Measurements from ENCODE around the gene KRTAP12-4. TPM values are rescaled to one million over a fixed set of nuclear protein-coding genes. Genes with fewer than 3 reads are reported as not detected.
"Not testable (repeated sequence)": the region's sequence is repeated elsewhere in the genome, so short reads cannot be mapped to it uniquely, and the experiment has no call there.

The KRTAP12-4 gene
- total RNA-seq, 4 donors from 2014 or later = not detected

GRCh38 chr21:44648557-44649311, 5.7 kb downstream of the KRTAP12-4 start:
- no peak for DNase-seq
- H3K36me3 ChIP-seq = no peaks in the 10 kb centered on the region
- H3K4me3 ChIP-seq = no peak overlapping the region
- no peaks in the 10 kb centered on the region for H3K4me1 ChIP-seq
- TF ChIP-seq POLR2A (IDR thresholded peaks at IDR 0.05) (no peak), CTCF (IDR thresholded peaks at IDR 0.05) (no peak)
- peaks cover 0 to 17% (median 8%) of the 10 kb centered on the region in 3 donors for H3K9me3 ChIP-seq
- intact Hi-C loops (cut with DNase I) = no loop called here
- H3K27ac ChIP-seq = no peak overlapping the region
- H3K27me3 ChIP-seq = peaks cover 0 to 39% (median 0%) of the 10 kb centered on the region in 4 donors
- 79 to 88% methylated on average over 19 to 22 of the region's 33 CpGs for WGBS, 2 donors

- Histone ChIP-seq H3K9me3 (peaks cover 0 to 19% (median 8%) of the 10 kb centered on the region in 3 donors), H3K27me3 (peaks cover 0 to 35% (median 0%) of the 10 kb centered on the region in 4 donors), H3K4me3 (no peak overlapping the region), H3K27ac (no peak overlapping the region), H3K4me1 (no peaks in the 10 kb centered on the region), H3K36me3 (no peaks in the 10 kb centered on the region)
- TF ChIP-seq CTCF (IDR thresholded peaks at IDR 0.05) (no peak), POLR2A (IDR thresholded peaks at IDR 0.05) (no peak)
- 40 to 67% methylated on average over 5 to 8 of the region's 8 CpGs for WGBS, 2 donors
- intact Hi-C loops (cut with DNase I) = no loop called here
- no peak for DNase-seq
Measured at GRCh38 chr21:44647222-44647552, 7.3 kb downstream of the KRTAP12-4 start.

- not testable (repeated sequence) for DNase-seq
Measured at GRCh38 chr21:44646366-44647221, 7.9 kb downstream of the KRTAP12-4 start, which contains the start of gene KRTAP10-11. TSS of gene KRTAP10-11 (plus strand) at chr21:44646414. CDS start at chr21:44646459, 45 bp downstream.

GRCh38 chr21:44644878-44645277, 9.6 kb downstream of the KRTAP12-4 start:
- TF ChIP-seq POLR2A (IDR thresholded peaks at IDR 0.05) (no peak), CTCF (IDR thresholded peaks at IDR 0.05) (no peak)
- no peak for DNase-seq
- WGBS, 2 donors = 48 to 90% methylated on average over 2 of the region's 2 CpGs
- H3K27me3 ChIP-seq = peaks cover 0 to 39% (median 0%) of the 10 kb centered on the region in 4 donors
- no peak overlapping the region for H3K27ac ChIP-seq
- no peaks in the 10 kb centered on the region for H3K36me3 ChIP-seq
- H3K4me1 ChIP-seq = no peaks in the 10 kb centered on the region
- peaks cover 0 to 30% (median 8%) of the 10 kb centered on the region in 3 donors for H3K9me3 ChIP-seq
- H3K4me3 ChIP-seq = no peak overlapping the region
- intact Hi-C loops (cut with DNase I) = no loop called here

More at GRCh38 chr21:44646366-44647221, 7.9 kb downstream of the KRTAP12-4 start, which contains the start of gene KRTAP10-11:
- intact Hi-C loops (cut with DNase I); H3K4me1 ChIP-seq; H3K36me3 ChIP-seq; H3K4me3 ChIP-seq; H3K27ac ChIP-seq: not testable (repeated sequence)
- Histone ChIP-seq H3K27me3 (peaks cover 0 to 35% (median 0%) of the 10 kb centered on the region in 4 donors), H3K9me3 (peaks cover 0 to 20% (median 8%) of the 10 kb centered on the region in 3 donors)
- 24 to 57% methylated on average over 3 to 9 of the region's 21 CpGs for WGBS, 2 donors

- TF ChIP-seq CTCF (IDR thresholded peaks at IDR 0.05) = no peak
- no peak for TF ChIP-seq POLR2A (IDR thresholded peaks at IDR 0.05)
- no peaks in the 10 kb centered on the region for H3K4me1 ChIP-seq
- no peak overlapping the region for H3K27ac ChIP-seq
- H3K27me3 ChIP-seq = peaks cover 0 to 46% (median 0%) of the 10 kb centered on the region in 4 donors
- 39 to 71% methylated on average over 14 of the region's 14 CpGs for WGBS, 2 donors
- H3K36me3 ChIP-seq = no peaks in the 10 kb centered on the region
- no peak overlapping the region for H3K4me3 ChIP-seq
- peaks cover 0 to 30% (median 8%) of the 10 kb centered on the region in 3 donors for H3K9me3 ChIP-seq
- no peak for DNase-seq
- intact Hi-C loops (cut with DNase I) = no loop called here
Measured at GRCh38 chr21:44643741-44644310, 10.6 kb downstream of the KRTAP12-4 start.
